ENCODE data around the gene THSD7B. TPM values are rescaled to one million over a fixed set of nuclear protein-coding genes. Genes with fewer than 3 reads are reported as not detected.

THSD7B gene
- total and polyA plus RNA-seq, 2 experiments from 2014 or later, result 0.86 to 3.8 TPM

- Histone ChIP-seq H3K4me3 (no peak overlapping the region), H3K27me3 (ENCODE audit: insufficient read depth) (no peaks in the 10 kb centered on the region), H2AFZ (no peak overlapping the region), H3F3A (replicated peaks; ENCODE audit: low read depth) (no peaks in the 10 kb centered on the region), H4K20me1 (replicated peaks; ENCODE audit: insufficient read depth) (no peaks in the 10 kb centered on the region), H3K79me2 (replicated peaks; ENCODE audit: insufficient read depth) (no peaks in the 10 kb centered on the region), H3K4me2 (no peak overlapping the region), H3K27ac (ENCODE audit: low read depth) (no peak overlapping the region), H3K36me3 (ENCODE audit: insufficient read depth) (no peaks in the 10 kb centered on the region), H3K4me1 (ENCODE audit: insufficient read depth) (no peaks in the 10 kb centered on the region), H3K9me2 (ENCODE audit: insufficient read depth) (no peaks in the 10 kb centered on the region; the same call in 1 of the 2 replicates)
- Mint-ChIP-seq H3K27me3 (ENCODE audit: insufficient read depth, low read depth, poor library complexity) (no peaks in the 10 kb centered on the region), H3K36me3 (ENCODE audit: low read depth) (no peaks in the 10 kb centered on the region), H3K27ac (no peak overlapping the region), H3K4me3 (no peak overlapping the region), H3K9me3 (no peaks in the 10 kb centered on the region), H3K4me1 (peaks cover 8% of the 10 kb centered on the region; the same call in 2 of the 3 replicates)
- no peak for TF ChIP-seq ZNF331 (CRISPR knock-in tag; IDR thresholded peaks at IDR 0.05; ENCODE audit: low read depth)
- TF ChIP-seq EZH2phosphoT487 (IDR thresholded peaks at IDR 0.05; ENCODE audit: unreplicated experiment), result no peak
- DNase-seq (ENCODE audit: low spot score) (peak; percentile 39), ATAC-seq (peak; percentile 78)
Observed at GRCh38 chr2:136905779-136906178, 140.4 kb downstream of the THSD7B start.

- Histone ChIP-seq H3K4me3 (no peak overlapping the region), H2AFZ (no peak overlapping the region), H3F3A (replicated peaks; ENCODE audit: low read depth) (no peaks in the 10 kb centered on the region), H3K79me2 (replicated peaks; ENCODE audit: insufficient read depth) (no peaks in the 10 kb centered on the region), H3K4me2 (no peak overlapping the region), H3K27ac (ENCODE audit: low read depth) (no peak overlapping the region), H4K20me1 (replicated peaks; ENCODE audit: insufficient read depth) (no peaks in the 10 kb centered on the region), H3K9me2 (ENCODE audit: insufficient read depth) (no peaks in the 10 kb centered on the region), H3K4me1 (ENCODE audit: insufficient read depth) (no peaks in the 10 kb centered on the region), H3K36me3 (ENCODE audit: insufficient read depth) (no peaks in the 10 kb centered on the region), H3K27me3 (ENCODE audit: insufficient read depth) (no peaks in the 10 kb centered on the region)
- Mint-ChIP-seq H3K4me1 (peaks cover 6% of the 10 kb centered on the region; the same call in 2 of the 3 replicates), H3K4me3 (no peak overlapping the region), H3K27me3 (ENCODE audit: insufficient read depth, low read depth, poor library complexity) (no peaks in the 10 kb centered on the region), H3K9me3 (peaks cover 11% of the 10 kb centered on the region), H3K27ac (no peak overlapping the region), H3K36me3 (ENCODE audit: low read depth) (peaks cover 13% of the 10 kb centered on the region)
- no peak for DNase-seq (ENCODE audit: low spot score)
- ATAC-seq, result no peak
- TF ChIP-seq NANOG (IDR thresholded peaks at IDR 0.05; ENCODE audit: borderline replicate concordance) (no peak), CREB1 (CRISPR knock-in tag; IDR thresholded peaks at IDR 0.05; ENCODE audit: low read depth) (no peak), JUNB (IDR thresholded peaks at IDR 0.05; ENCODE audit: unreplicated experiment) (no peak), ZNF331 (CRISPR knock-in tag; IDR thresholded peaks at IDR 0.05; ENCODE audit: low read depth) (no peak), EZH2 (IDR thresholded peaks at IDR 0.05; ENCODE audit: low read depth, unreplicated experiment) (no peak), ZNF462 (CRISPR knock-in tag; IDR thresholded peaks at IDR 0.05) (no peak), STAT1 (IDR thresholded peaks at IDR 0.05; ENCODE audit: unreplicated experiment) (no peak)
Observed at GRCh38 chr2:136909777-136910176, 144.4 kb downstream of the THSD7B start.
